Neuronal stem cell (in vitro differentiated cells): ENCODE data around the gene CORO2B.

Source experiments
- DNase-seq: peaks from one replicate; pipeline ENCODE4 v3.0.0-alpha.2; 2013; ENCODE audit warnings: low spot score
- H2AFZ ChIP-seq: one replicate; pipeline ENCODE4 v1.6.1; 2013; ENCODE audit warnings: mild to moderate bottlenecking, low read length, inconsistent platforms
- H2AK5ac ChIP-seq: 2 replicates; pipeline ENCODE4 v1.6.1; 2013; ENCODE audit warnings: low read depth, mild to moderate bottlenecking, inconsistent platforms, low read length, moderate library complexity, mixed read lengths
- H2BK120ac ChIP-seq: 2 replicates; pipeline ENCODE4 v1.6.1; 2013; ENCODE audit warnings: low read depth, mild to moderate bottlenecking, inconsistent platforms, low read length, moderate library complexity, mixed read lengths
- H2BK12ac ChIP-seq: one replicate; pipeline ENCODE4 v1.6.1; 2013; ENCODE audit warnings: low read length, inconsistent platforms
- H2BK15ac ChIP-seq: 2 replicates; pipeline ENCODE4 v1.6.1; 2013; ENCODE audit warnings: mild to moderate bottlenecking, low read length, inconsistent platforms, mixed read lengths
- H2BK5ac ChIP-seq: one replicate; pipeline ENCODE4 v1.6.1; 2013; ENCODE audit warnings: inconsistent platforms, mild to moderate bottlenecking, low read length, moderate library complexity
- H3K14ac ChIP-seq: one replicate; pipeline ENCODE4 v1.6.1; 2013; ENCODE audit warnings: low read length, inconsistent platforms
- H3K18ac ChIP-seq: 2 replicates; pipeline ENCODE4 v1.6.1; 2013; ENCODE audit warnings: low read length, inconsistent platforms
- H3K23ac ChIP-seq: 2 replicates; pipeline ENCODE4 v1.6.1; 2013; ENCODE audit warnings: low read depth, mild to moderate bottlenecking, mixed read lengths, low read length, inconsistent platforms; ENCODE audit not compliant: poor library complexity
- H3K27ac ChIP-seq: replicated peaks from 3 replicates; pipeline ENCODE4 v1.5.1; 2013; ENCODE audit warnings: low read length, inconsistent platforms
- H3K27me3 ChIP-seq, 3 experiments: 2 replicates each; pipeline ENCODE4 v1.6.1; 2013; ENCODE audit warnings: low read length in 3 of 3, mild to moderate bottlenecking in 2 of 3, inconsistent platforms in 1 of 3, low read depth in 1 of 3, mixed read lengths in 1 of 3, moderate library complexity in 1 of 3; ENCODE audit not compliant: control insufficient read depth in 3 of 3, insufficient read depth in 3 of 3
- H3K36me3 ChIP-seq, 2 donors: replicated peaks in 1 of 2; 2 replicates each; pipeline ENCODE4 v1.6.1; 2013; ENCODE audit warnings: low read length in 2 of 2; ENCODE audit not compliant: control insufficient read depth in 2 of 2, insufficient read depth in 2 of 2
- H3K4ac ChIP-seq: 2 replicates; pipeline ENCODE4 v1.6.1; 2013; ENCODE audit warnings: inconsistent platforms, mild to moderate bottlenecking, low read length, moderate library complexity
- H3K4me1 ChIP-seq, 2 donors: 1 replicate in 1 of 2; 2 replicates in 1 of 2; pipeline ENCODE4 v1.6.1; 2013; ENCODE audit warnings: low read length in 2 of 2, low read depth in 1 of 2; ENCODE audit not compliant: control insufficient read depth in 2 of 2, insufficient read depth in 1 of 2
- H3K4me2 ChIP-seq: one replicate; pipeline ENCODE4 v1.6.1; 2013; ENCODE audit warnings: mild to moderate bottlenecking, low read length, inconsistent platforms; ENCODE audit not compliant: insufficient read depth, poor library complexity, severe bottlenecking
- H3K4me3 ChIP-seq, 2 donors: 2 replicates each; pipeline ENCODE4 v1.5.1; 2013; ENCODE audit warnings: low read length in 2 of 2, mild to moderate bottlenecking in 2 of 2, inconsistent platforms in 1 of 2, moderate library complexity in 1 of 2
- H3K79me1 ChIP-seq: one replicate; pipeline ENCODE4 v1.6.1; 2013; ENCODE audit warnings: low read depth, mild to moderate bottlenecking, inconsistent platforms, low read length, moderate library complexity
- H3K9ac ChIP-seq: one replicate; pipeline ENCODE4 v1.6.1; 2013; ENCODE audit warnings: mild to moderate bottlenecking, low read depth, low read length, inconsistent platforms; ENCODE audit not compliant: poor library complexity
- H3K9me3 ChIP-seq, 2 donors: replicated peaks in 1 of 2; 2 replicates each; pipeline versions ENCODE3 to v1.6.1; 2013; ENCODE audit warnings: low read length in 2 of 2, mild to moderate bottlenecking in 2 of 2, inconsistent platforms in 1 of 2, low read depth in 1 of 2, mixed read lengths in 1 of 2, moderate library complexity in 1 of 2; ENCODE audit not compliant: control insufficient read depth in 2 of 2, insufficient read depth in 1 of 2
- H4K8ac ChIP-seq: one replicate; pipeline ENCODE4 v1.6.1; 2013; ENCODE audit warnings: low read depth, mild to moderate bottlenecking, inconsistent platforms, low read length, moderate library complexity
- H4K91ac ChIP-seq: one replicate; pipeline ENCODE4 v1.6.1; 2013; ENCODE audit warnings: low read length, low read depth, mild to moderate bottlenecking, inconsistent platforms; ENCODE audit not compliant: poor library complexity
- WGBS, 2 donors: extraction: QIAGEN DNeasy Blood & Tissue Kit; methylation state at CpG; one replicate each; pipeline ENCODE4 v1.1.7; 2013; ENCODE audit warnings: missing lambda C conversion rate in 2 of 2, mixed read lengths in 1 of 2; ENCODE audit not compliant: insufficient read length in 2 of 2, insufficient replicate concordance in 1 of 2; ENCODE audit errors: extremely low coverage in 2 of 2; 5-methylcytosine and 5-hydroxymethylcytosine counted together

Gene CORO2B

GRCh38 chr15:68640791-68641331 is 62.1 kb downstream of the CORO2B start:
- Histone ChIP-seq H3K4me3 (no peak overlapping the region), H2BK5ac (no peak overlapping the region), H2BK12ac (peak overlapping the region; percentile 12), H3K4me1 (peaks cover 12 to 19% of the 10 kb centered on the region in 2 donors), H3K4ac (no peak overlapping the region), H4K8ac (no peak overlapping the region), H3K27me3 (no peaks in the 10 kb centered on the region), H2BK120ac (peak overlapping the region; percentile 29), H2BK15ac (peak overlapping the region; percentile 60), H2AFZ (peak overlapping the region; percentile 73), H4K91ac (no peak overlapping the region), H3K9me3 (no peaks in the 10 kb centered on the region), H3K79me1 (no peaks in the 10 kb centered on the region), H3K23ac (no peak overlapping the region), H3K14ac (no peak overlapping the region), H3K18ac (peak overlapping the region; percentile 94), H3K36me3 (peaks cover 0 to 6% of the 10 kb centered on the region in 2 donors), H2AK5ac (peak overlapping the region; percentile 36), H3K9ac (no peak overlapping the region), H3K27ac (no peak overlapping the region), H3K4me2 (no peak overlapping the region)
- no CpG with 5 or more reads among the region's 8 CpGs for WGBS, 2 donors
- DNase-seq: no peak

- Histone ChIP-seq H3K4me3 (no peak overlapping the region), H2BK120ac (peak overlapping the region; percentile 29), H3K9ac (no peak overlapping the region), H3K9me3 (no peaks in the 10 kb centered on the region), H3K36me3 (peaks cover 0 to 6% of the 10 kb centered on the region in 2 donors), H3K79me1 (no peaks in the 10 kb centered on the region), H2BK12ac (peak overlapping the region; percentile 12), H4K8ac (no peak overlapping the region), H2BK5ac (no peak overlapping the region), H3K14ac (no peak overlapping the region), H3K23ac (no peak overlapping the region), H3K4me1 (peaks cover 12 to 19% of the 10 kb centered on the region in 2 donors), H3K27me3 (no peaks in the 10 kb centered on the region), H2AK5ac (peak overlapping the region; percentile 36), H3K27ac (no peak overlapping the region), H3K4ac (no peak overlapping the region), H3K18ac (peak overlapping the region; percentile 94), H2AFZ (peak overlapping the region; percentile 73), H3K4me2 (no peak overlapping the region), H2BK15ac (peak overlapping the region; percentile 60), H4K91ac (no peak overlapping the region)
- no CpG with 5 or more reads among the region's 7 CpGs for WGBS, 2 donors
- no peak for DNase-seq
Observed at GRCh38 chr15:68641376-68641775, 62.6 kb downstream of the CORO2B start.

- Histone ChIP-seq H3K18ac (no peak overlapping the region), H3K14ac (no peak overlapping the region), H3K79me1 (no peaks in the 10 kb centered on the region), H2AFZ (no peak overlapping the region), H3K9ac (no peak overlapping the region), H2BK120ac (no peak overlapping the region), H3K4me1 (peaks cover 12 to 19% of the 10 kb centered on the region in 2 donors), H2AK5ac (no peak overlapping the region), H3K23ac (no peak overlapping the region), H4K91ac (no peak overlapping the region), H3K9me3 (no peaks in the 10 kb centered on the region), H3K27me3 (no peaks in the 10 kb centered on the region), H3K36me3 (peaks cover 2 to 6% of the 10 kb centered on the region in 2 donors), H2BK15ac (no peak overlapping the region), H3K4me3 (no peak overlapping the region), H3K4ac (no peak overlapping the region), H2BK12ac (no peak overlapping the region), H2BK5ac (no peak overlapping the region), H3K27ac (no peak overlapping the region), H3K4me2 (no peak overlapping the region), H4K8ac (no peak overlapping the region)
- WGBS, 2 donors: no CpG with 5 or more reads among the region's 5 CpGs
- no peak for DNase-seq
Observed at GRCh38 chr15:68642491-68642845, 63.7 kb downstream of the CORO2B start.

- H3K79me1 ChIP-seq: no peaks in the 10 kb centered on the region
- no peak overlapping the region for H2AFZ ChIP-seq
- no peak overlapping the region for H3K9ac ChIP-seq
- H3K4me1 ChIP-seq: peaks cover 12 to 19% of the 10 kb centered on the region in 2 donors
- no peaks in the 10 kb centered on the region for H3K27me3 ChIP-seq
- H3K36me3 ChIP-seq: peaks cover 2 to 6% of the 10 kb centered on the region in 2 donors
- H4K8ac ChIP-seq: no peak overlapping the region
- no peak overlapping the region for H3K14ac ChIP-seq
- no peak overlapping the region for H4K91ac ChIP-seq
- H3K4me3 ChIP-seq: no peak overlapping the region
- H3K18ac ChIP-seq: peak overlapping the region; percentile 76
- no peak overlapping the region for H2BK15ac ChIP-seq
- H3K9me3 ChIP-seq: no peaks in the 10 kb centered on the region
- H2BK5ac ChIP-seq: no peak overlapping the region
- H3K4me2 ChIP-seq: no peak overlapping the region
- H2BK120ac ChIP-seq: no peak overlapping the region
- no peak overlapping the region for H2BK12ac ChIP-seq
- no peak overlapping the region for H2AK5ac ChIP-seq
- H3K23ac ChIP-seq: no peak overlapping the region
- H3K27ac ChIP-seq: no peak overlapping the region
- WGBS, 2 donors: no CpG with 5 or more reads among the region's 5 CpGs
- no peak overlapping the region for H3K4ac ChIP-seq
- DNase-seq: no peak
Observed at GRCh38 chr15:68643216-68643830, 64.5 kb downstream of the CORO2B start.
